Measurements from ENCODE around the gene OR52E4. TPM values are rescaled to one million over a fixed set of nuclear protein-coding genes. Genes with fewer than 3 reads are reported as not detected.

The OR52E4 gene
- total RNA-seq (2022) (not detected in 2 replicates), Bru-seq, nascent RNA (not detected), BruChase-seq, experiment 1, labeled RNA remaining after a 2-hour chase (not detected), BruChase-seq, experiment 2, labeled RNA remaining after a 6-hour chase (not detected)
- long read RNA-seq: 0 reads

DNA sequence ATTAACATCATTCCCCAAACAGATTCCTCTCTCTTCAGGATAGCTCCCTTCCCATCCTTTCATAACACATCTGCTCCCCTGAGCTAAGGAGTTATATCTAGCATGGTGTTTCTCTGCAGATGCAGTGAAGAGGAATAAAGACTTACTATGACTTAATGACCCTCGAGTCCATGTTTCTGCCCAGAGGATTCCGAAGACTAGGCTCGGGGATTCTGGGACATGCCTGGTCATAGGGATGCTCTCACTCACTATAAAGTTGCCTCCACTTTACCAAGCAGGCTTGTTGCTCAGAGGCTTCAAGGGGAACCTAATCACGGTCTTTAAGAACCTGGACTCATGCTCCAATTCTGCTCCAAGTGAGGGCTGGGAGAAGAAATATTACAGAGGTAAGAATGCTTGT, at the start of gene OR52E4:
OR52E4 (plus strand) TSS at position 301 of the 400 bp plus-strand sequence. CDS start 3,664 bp downstream, outside the sequence.
- TF ChIP-seq, protein P1, sequence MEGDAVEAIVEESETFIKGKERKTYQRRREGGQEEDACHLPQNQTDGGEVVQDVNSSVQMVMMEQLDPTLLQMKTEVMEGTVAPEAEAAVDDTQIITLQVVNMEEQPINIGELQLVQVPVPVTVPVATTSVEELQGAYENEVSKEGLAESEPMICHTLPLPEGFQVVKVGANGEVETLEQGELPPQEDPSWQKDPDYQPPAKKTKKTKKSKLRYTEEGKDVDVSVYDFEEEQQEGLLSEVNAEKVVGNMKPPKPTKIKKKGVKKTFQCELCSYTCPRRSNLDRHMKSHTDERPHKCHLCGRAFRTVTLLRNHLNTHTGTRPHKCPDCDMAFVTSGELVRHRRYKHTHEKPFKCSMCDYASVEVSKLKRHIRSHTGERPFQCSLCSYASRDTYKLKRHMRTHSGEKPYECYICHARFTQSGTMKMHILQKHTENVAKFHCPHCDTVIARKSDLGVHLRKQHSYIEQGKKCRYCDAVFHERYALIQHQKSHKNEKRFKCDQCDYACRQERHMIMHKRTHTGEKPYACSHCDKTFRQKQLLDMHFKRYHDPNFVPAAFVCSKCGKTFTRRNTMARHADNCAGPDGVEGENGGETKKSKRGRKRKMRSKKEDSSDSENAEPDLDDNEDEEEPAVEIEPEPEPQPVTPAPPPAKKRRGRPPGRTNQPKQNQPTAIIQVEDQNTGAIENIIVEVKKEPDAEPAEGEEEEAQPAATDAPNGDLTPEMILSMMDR (IDR thresholded peaks at IDR 0.05; ENCODE audit: insufficient read depth in 1 of 2, low read depth in 1 of 2, low read length in 1 of 2, severe bottlenecking in 1 of 2, unreplicated experiment in 1 of 2): no peak
- intact Hi-C loops (cut with micrococcal nuclease; ENCODE audit: unreplicated experiment): no loop called here
- DNase-seq: no peak
- Mint-ChIP-seq H3K4me3 (ENCODE audit: unreplicated experiment) (no peak within 1 kb of the TSS), H3K9me3 (ENCODE audit: unreplicated experiment) (no peaks in the 10 kb centered on the region), H3K27me3 (ENCODE audit: insufficient read depth, unreplicated experiment) (peaks cover 11% of the 10 kb centered on the region), H3K36me3 (ENCODE audit: insufficient read depth, unreplicated experiment) (no peaks in the 10 kb centered on the region), H3K27ac (ENCODE audit: unreplicated experiment) (no peak within 1 kb of the TSS), H3K4me1 (ENCODE audit: low read depth, unreplicated experiment) (no peaks in the 10 kb centered on the region)
- Histone ChIP-seq H3K36me3 (ENCODE audit: control insufficient read depth, insufficient read depth, low read length) (no peaks in the 10 kb centered on the region), H3K27me3 (replicated peaks; ENCODE audit: control insufficient read depth, insufficient read depth, low read length) (no peaks in the 10 kb centered on the region), H3K4me1 (no peaks in the 10 kb centered on the region), H3K9me3 (no peaks in the 10 kb centered on the region), H3K4me3 (ENCODE audit: low read depth, low read length) (no peak within 1 kb of the TSS)
- CTCF ChIA-PET: no interaction called here
- no TSS peak for BruUV-seq (replicated peaks)
- POLR2A ChIA-PET: no interaction called here

DNA sequence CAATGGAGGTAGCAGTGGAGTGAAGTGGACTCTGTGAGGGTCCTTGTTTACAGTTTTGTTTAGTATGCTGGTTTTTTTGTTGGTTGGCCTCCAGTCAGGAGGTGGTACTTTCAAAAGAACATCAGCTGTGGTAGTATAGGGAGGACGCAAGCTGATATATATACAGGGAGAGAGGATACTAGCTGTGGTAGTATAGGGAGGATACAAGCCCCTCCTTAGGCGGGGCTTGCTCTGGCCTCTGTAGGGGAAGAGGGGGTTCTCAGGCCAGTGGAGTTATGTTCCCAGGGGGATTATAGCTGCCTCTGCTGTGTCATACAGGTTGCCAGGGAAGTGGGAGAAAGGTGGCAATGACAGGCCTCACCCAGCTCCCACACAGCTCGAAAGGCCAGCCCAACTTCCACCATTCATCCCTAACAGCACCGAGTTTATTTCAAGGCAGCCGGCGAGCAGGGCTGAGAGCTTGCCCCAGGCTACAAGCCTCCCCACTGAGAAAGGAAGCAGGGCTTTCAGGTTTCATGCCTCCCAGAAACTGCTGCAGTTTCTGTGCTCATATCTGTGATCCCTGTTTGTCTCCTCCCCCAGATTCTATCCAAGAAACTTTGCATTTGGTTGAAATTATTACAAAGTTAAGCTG, 49.1 kb upstream of the OR52E4 start:
- CTCF ChIA-PET: no interaction called here
- Mint-ChIP-seq H3K27ac (ENCODE audit: unreplicated experiment) (no peak overlapping the region), H3K9me3 (ENCODE audit: unreplicated experiment) (no peaks in the 10 kb centered on the region), H3K4me1 (ENCODE audit: low read depth, unreplicated experiment) (no peaks in the 10 kb centered on the region), H3K4me3 (ENCODE audit: unreplicated experiment) (no peak overlapping the region), H3K36me3 (ENCODE audit: insufficient read depth, unreplicated experiment) (no peaks in the 10 kb centered on the region), H3K27me3 (ENCODE audit: insufficient read depth, unreplicated experiment) (no peaks in the 10 kb centered on the region)
- Histone ChIP-seq H3K4me1 (no peaks in the 10 kb centered on the region), H3K4me3 (ENCODE audit: low read depth, low read length) (no peak overlapping the region), H3K27me3 (replicated peaks; ENCODE audit: control insufficient read depth, insufficient read depth, low read length) (no peaks in the 10 kb centered on the region), H3K9me3 (no peaks in the 10 kb centered on the region), H3K36me3 (ENCODE audit: control insufficient read depth, insufficient read depth, low read length) (no peaks in the 10 kb centered on the region)
- TF ChIP-seq, protein P1 (IDR thresholded peaks at IDR 0.05; ENCODE audit: insufficient read depth in 1 of 2, low read depth in 1 of 2, low read length in 1 of 2, severe bottlenecking in 1 of 2, unreplicated experiment in 1 of 2): no peak
- no peak for DNase-seq
- no TSS peak for BruUV-seq (replicated peaks)
- intact Hi-C loops (cut with micrococcal nuclease; ENCODE audit: unreplicated experiment): no loop called here
- POLR2A ChIA-PET: no interaction called here

DNA sequence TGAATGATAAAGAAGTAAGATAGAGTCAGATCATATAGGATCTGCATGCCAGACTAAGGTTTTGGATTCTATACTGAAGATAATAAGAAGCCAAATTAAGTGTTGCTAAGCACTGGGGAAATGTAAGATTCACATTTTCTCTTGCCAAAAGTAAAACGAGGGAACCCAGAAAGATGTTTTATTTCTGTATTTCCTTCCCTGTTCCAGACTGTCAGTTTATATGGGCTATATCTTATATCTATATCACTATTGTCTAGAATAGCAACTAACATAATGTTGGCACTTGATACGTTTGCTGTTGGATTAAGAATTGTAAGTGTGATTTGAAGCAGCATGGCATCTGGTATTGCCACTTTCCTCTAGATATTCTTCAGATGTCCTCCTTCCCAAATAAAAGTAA, 47.0 kb upstream of the OR52E4 start:
- no peak for DNase-seq
- Histone ChIP-seq H3K4me3 (ENCODE audit: low read depth, low read length) (no peak overlapping the region), H3K9me3 (no peaks in the 10 kb centered on the region), H3K4me1 (no peaks in the 10 kb centered on the region), H3K36me3 (ENCODE audit: control insufficient read depth, insufficient read depth, low read length) (no peaks in the 10 kb centered on the region), H3K27me3 (replicated peaks; ENCODE audit: control insufficient read depth, insufficient read depth, low read length) (no peaks in the 10 kb centered on the region)
- Mint-ChIP-seq H3K4me1 (ENCODE audit: low read depth, unreplicated experiment) (no peaks in the 10 kb centered on the region), H3K9me3 (ENCODE audit: unreplicated experiment) (peaks cover 14% of the 10 kb centered on the region), H3K36me3 (ENCODE audit: insufficient read depth, unreplicated experiment) (no peaks in the 10 kb centered on the region), H3K4me3 (ENCODE audit: unreplicated experiment) (no peak overlapping the region), H3K27me3 (ENCODE audit: insufficient read depth, unreplicated experiment) (no peaks in the 10 kb centered on the region), H3K27ac (ENCODE audit: unreplicated experiment) (no peak overlapping the region)
- TF ChIP-seq, protein P1 (IDR thresholded peaks at IDR 0.05; ENCODE audit: insufficient read depth in 1 of 2, low read depth in 1 of 2, low read length in 1 of 2, severe bottlenecking in 1 of 2, unreplicated experiment in 1 of 2): no peak
- intact Hi-C loops (cut with micrococcal nuclease; ENCODE audit: unreplicated experiment): no loop called here
- CTCF ChIA-PET: no interaction called here
- BruUV-seq (replicated peaks): no TSS peak
- POLR2A ChIA-PET: no interaction called here
